Duodenal mucosa (tissue), 2 donors: ENCODE measurements around the gene PPFIBP1.
A peak's percentile ranks its signal among the peaks of the same experiment; 100 is the strongest.
"Not testable (repeated sequence)": the region's sequence is repeated elsewhere in the genome, so short reads cannot be mapped to it uniquely, and the experiment has no call there.

Experiments used
- H3K27ac ChIP-seq: one replicate; pipeline ENCODE4 v1.7.0; 2013; ENCODE audit warnings: low read depth, low read length
- H3K27me3 ChIP-seq, 2 donors: one replicate each; pipeline ENCODE4 v1.7.0; 2013; ENCODE audit warnings: low read length in 2 of 2, control low read depth in 1 of 2; ENCODE audit not compliant: insufficient read depth in 2 of 2, control insufficient read depth in 1 of 2
- H3K36me3 ChIP-seq, 2 donors: one replicate each; pipeline ENCODE4 v1.7.0; 2013; ENCODE audit warnings: low read length in 2 of 2, control low read depth in 1 of 2; ENCODE audit not compliant: insufficient read depth in 2 of 2, control insufficient read depth in 1 of 2
- H3K4me1 ChIP-seq, 2 donors: one replicate each; pipeline ENCODE4 v1.7.0; 2013; ENCODE audit warnings: low read length in 2 of 2, control low read depth in 1 of 2; ENCODE audit not compliant: insufficient read depth in 2 of 2, control insufficient read depth in 1 of 2
- H3K4me3 ChIP-seq, 2 donors: one replicate each; pipeline ENCODE4 v1.7.0; 2013; ENCODE audit warnings: low read length in 2 of 2, low read depth in 1 of 2
- H3K9ac ChIP-seq, 2 donors: one replicate each; pipeline ENCODE4 v1.7.0; 2013; ENCODE audit warnings: low read length in 2 of 2, low read depth in 1 of 2
- H3K9me3 ChIP-seq, 2 donors: one replicate each; pipeline ENCODE4 v1.7.0; 2013; ENCODE audit warnings: low read length in 2 of 2, control low read depth in 1 of 2; ENCODE audit not compliant: control insufficient read depth in 1 of 2

Gene PPFIBP1

DNA sequence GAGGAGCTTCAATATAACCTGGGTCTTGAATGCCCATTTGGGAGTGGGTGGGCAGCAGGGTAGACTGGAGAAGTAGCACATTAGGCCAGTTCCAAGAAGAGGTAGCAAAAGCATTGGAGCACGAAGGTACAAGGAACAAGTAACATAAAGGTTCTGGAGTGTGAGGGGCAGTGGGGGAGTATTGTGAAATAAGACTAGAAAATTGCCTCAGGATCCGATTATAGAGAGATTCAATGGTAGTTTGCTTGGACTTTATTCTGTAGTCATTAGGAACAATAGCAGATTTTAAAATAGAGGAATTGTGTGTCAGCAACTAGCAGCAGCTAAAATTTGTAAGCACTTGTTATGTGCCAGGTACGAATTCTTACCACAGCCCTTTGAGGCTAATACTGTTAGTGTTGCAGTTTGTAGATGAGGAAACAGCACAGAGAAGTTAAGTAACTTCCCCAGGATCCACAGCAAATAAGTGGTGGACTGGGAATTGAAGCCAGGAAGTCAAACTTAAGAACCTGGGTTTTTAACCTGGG, 61.8 kb downstream of the PPFIBP1 start:
- H3K9ac ChIP-seq, result no peak overlapping the region
- no peak overlapping the region for H3K27ac ChIP-seq
- no peak overlapping the region for H3K4me3 ChIP-seq
- no peaks in the 10 kb centered on the region for H3K27me3 ChIP-seq
- peaks cover 0 to 3% of the 10 kb centered on the region in 2 donors for H3K36me3 ChIP-seq
- H3K4me1 ChIP-seq, result peaks cover 0 to 6% of the 10 kb centered on the region in 2 donors
- H3K9me3 ChIP-seq, result no peaks in the 10 kb centered on the region

DNA sequence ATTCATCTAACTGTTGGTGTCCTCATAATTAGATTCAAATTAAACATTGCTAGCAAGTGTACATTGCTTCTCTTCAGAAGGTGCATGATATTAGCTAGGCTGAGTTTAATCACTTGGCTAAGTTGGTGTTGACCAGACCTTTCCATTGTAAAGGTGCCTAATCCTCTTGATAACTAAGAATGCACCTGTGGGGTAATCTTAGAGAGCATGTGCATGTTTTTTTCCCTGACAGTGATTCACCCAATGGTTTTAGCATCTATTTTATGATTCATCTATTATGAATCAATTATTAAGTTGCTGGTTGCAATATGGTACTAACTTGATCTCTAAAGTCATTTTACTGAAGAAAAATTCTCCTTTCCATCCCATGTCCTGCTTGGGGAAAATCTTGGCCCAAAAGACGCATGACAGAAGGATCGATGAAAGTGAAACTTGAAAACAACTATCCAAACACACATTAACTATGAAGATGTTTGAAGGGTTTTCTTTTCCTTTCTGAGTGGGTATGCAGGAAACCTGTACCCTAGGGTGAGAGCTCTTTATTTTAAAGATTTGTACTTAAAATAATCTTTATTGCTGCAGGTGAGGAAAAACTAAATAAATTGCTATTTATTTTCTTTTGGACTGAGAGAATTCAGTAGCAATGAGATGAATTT, 64.2 kb downstream of the PPFIBP1 start:
- H3K4me1 ChIP-seq, H3K27me3 ChIP-seq, H3K9me3 ChIP-seq, H3K4me3 ChIP-seq, H3K9ac ChIP-seq, H3K27ac ChIP-seq, H3K36me3 ChIP-seq: not testable (repeated sequence)

DNA sequence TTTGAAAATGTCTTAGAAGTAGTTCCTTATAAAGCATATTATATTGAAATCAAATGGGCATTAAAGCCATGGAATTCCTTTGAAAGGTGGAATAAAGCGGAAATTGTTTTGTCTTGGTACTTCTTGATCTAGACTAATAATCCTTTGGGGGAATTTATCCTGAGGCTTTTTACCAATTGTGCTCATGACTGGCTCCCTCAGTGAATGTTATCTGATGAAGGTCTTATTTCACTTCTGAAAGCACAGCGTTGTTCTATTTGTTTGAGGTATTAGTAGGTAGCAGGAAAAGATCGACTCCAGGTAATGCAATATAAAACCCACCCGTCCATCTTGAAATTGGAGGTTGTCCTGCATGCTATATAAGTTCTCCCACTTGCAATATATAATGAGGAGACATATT, 64.8 kb downstream of the PPFIBP1 start:
- no peaks in the 10 kb centered on the region for H3K9me3 ChIP-seq
- H3K4me1 ChIP-seq, result peaks cover 0 to 6% of the 10 kb centered on the region in 2 donors
- H3K27me3 ChIP-seq, result no peaks in the 10 kb centered on the region
- no peak overlapping the region for H3K4me3 ChIP-seq
- peaks cover 0 to 3% of the 10 kb centered on the region in 2 donors for H3K36me3 ChIP-seq
- H3K9ac ChIP-seq, result no peak overlapping the region
- H3K27ac ChIP-seq, result no peak overlapping the region

GRCh38 chr12:27589419-27589818, 65.4 kb downstream of the PPFIBP1 start:
- Histone ChIP-seq H3K27me3 (no peaks in the 10 kb centered on the region), H3K9me3 (no peaks in the 10 kb centered on the region), H3K4me3 (no peak overlapping the region), H3K4me1 (peaks cover 0 to 6% of the 10 kb centered on the region in 2 donors), H3K36me3 (no peaks in the 10 kb centered on the region), H3K9ac (no peak overlapping the region), H3K27ac (no peak overlapping the region)

DNA sequence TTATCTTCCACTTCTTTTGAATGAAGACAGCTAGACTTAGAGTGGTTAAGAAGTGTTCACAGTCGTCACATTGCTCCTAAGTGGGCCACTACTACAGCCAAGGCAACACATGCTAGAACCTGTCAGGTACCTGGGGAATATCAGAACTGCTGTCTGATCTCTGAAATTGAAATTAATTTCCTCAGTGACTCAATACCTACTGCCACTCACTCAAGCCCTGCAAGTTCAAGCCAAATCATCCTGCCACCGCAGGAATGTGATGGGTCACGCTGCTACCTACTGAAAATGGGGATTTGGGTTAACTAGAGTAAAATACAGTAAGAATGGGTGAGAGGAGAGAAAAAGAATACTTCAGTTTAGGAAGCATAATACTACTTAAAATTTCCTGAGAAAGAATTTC, 67.7 kb downstream of the PPFIBP1 start:
- not testable (repeated sequence) for H3K27me3 ChIP-seq, H3K27ac ChIP-seq, H3K4me1 ChIP-seq, H3K9ac ChIP-seq, H3K4me3 ChIP-seq, H3K36me3 ChIP-seq, H3K9me3 ChIP-seq

DNA sequence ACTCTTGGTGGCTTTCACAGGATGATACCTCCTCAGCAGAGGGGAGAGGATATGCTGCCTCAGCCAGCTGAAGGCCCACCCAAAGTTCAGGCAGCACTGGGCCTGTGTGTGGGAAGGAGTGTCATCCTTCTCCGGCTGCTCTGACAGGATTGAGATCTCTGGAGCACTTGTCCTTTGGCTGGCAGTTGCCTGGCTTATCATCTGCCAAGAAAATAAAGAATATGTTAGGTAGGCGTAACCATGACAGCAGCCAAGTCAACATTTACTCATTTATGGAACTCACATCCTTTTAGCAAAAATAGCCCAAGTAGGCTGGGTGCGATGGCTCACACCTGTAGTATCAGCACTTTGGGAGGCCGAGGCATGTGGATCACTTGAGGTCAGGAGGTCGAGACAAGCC, 68.5 kb downstream of the PPFIBP1 start:
- H3K27me3 ChIP-seq, result no peaks in the 10 kb centered on the region
- no peaks in the 10 kb centered on the region for H3K36me3 ChIP-seq
- H3K27ac ChIP-seq, result no peak overlapping the region
- H3K9ac ChIP-seq, result no peak overlapping the region
- H3K4me3 ChIP-seq, result no peak overlapping the region
- no peaks in the 10 kb centered on the region for H3K9me3 ChIP-seq
- H3K4me1 ChIP-seq, result peaks cover 0 to 6% of the 10 kb centered on the region in 2 donors

DNA sequence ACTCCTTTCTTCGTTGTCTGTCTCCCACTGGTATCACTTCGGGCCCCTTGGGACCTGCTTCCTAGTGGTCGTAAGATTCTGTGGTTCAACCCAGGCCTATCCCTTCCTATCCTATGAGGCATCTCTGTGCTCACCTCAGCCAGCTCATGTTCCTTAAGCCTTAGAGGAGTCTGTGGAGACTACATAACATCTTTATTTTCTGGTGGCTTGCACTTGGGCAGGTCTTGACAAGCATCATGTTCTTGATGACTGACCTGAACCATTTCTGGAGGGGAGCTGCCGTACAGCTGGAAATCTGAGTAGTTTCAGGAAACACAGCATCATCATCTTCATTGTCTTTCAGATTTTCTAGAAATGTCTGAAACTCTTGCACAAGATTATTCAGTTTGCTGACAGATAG, 69.3 kb downstream of the PPFIBP1 start:
- Histone ChIP-seq H3K9ac (no peak overlapping the region), H3K4me1 (peaks cover 0 to 4% of the 10 kb centered on the region in 2 donors), H3K9me3 (no peaks in the 10 kb centered on the region), H3K27me3 (no peaks in the 10 kb centered on the region), H3K27ac (no peak overlapping the region), H3K4me3 (no peak overlapping the region), H3K36me3 (no peaks in the 10 kb centered on the region)

GRCh38 chr12:27595231-27595642, 71.2 kb downstream of the PPFIBP1 start:
- H3K9ac ChIP-seq, result no peak overlapping the region
- H3K27ac ChIP-seq, result peak overlapping the region; percentile 30
- H3K4me1 ChIP-seq, result no peaks in the 10 kb centered on the region
- H3K4me3 ChIP-seq, result no peak overlapping the region
- no peaks in the 10 kb centered on the region for H3K36me3 ChIP-seq
- no peaks in the 10 kb centered on the region for H3K9me3 ChIP-seq
- no peaks in the 10 kb centered on the region for H3K27me3 ChIP-seq

- not testable (repeated sequence) for H3K27ac ChIP-seq, H3K9ac ChIP-seq, H3K4me3 ChIP-seq, H3K27me3 ChIP-seq, H3K4me1 ChIP-seq, H3K9me3 ChIP-seq, H3K36me3 ChIP-seq
Measured at GRCh38 chr12:27598866-27599265, 74.9 kb downstream of the PPFIBP1 start.

- H3K9ac ChIP-seq, H3K27me3 ChIP-seq, H3K9me3 ChIP-seq, H3K4me3 ChIP-seq, H3K27ac ChIP-seq, H3K4me1 ChIP-seq, H3K36me3 ChIP-seq: not testable (repeated sequence)
Measured at GRCh38 chr12:27601056-27601828, 77.2 kb downstream of the PPFIBP1 start.
